ENCODE data around the gene RFFL. TPM values are rescaled to one million over a fixed set of nuclear protein-coding genes. Genes with fewer than 3 reads are reported as not detected.

Gene RFFL
- total and polyA plus RNA-seq, 2 experiments from 2014 or later, result 4.2 to 9.0 TPM

DNA sequence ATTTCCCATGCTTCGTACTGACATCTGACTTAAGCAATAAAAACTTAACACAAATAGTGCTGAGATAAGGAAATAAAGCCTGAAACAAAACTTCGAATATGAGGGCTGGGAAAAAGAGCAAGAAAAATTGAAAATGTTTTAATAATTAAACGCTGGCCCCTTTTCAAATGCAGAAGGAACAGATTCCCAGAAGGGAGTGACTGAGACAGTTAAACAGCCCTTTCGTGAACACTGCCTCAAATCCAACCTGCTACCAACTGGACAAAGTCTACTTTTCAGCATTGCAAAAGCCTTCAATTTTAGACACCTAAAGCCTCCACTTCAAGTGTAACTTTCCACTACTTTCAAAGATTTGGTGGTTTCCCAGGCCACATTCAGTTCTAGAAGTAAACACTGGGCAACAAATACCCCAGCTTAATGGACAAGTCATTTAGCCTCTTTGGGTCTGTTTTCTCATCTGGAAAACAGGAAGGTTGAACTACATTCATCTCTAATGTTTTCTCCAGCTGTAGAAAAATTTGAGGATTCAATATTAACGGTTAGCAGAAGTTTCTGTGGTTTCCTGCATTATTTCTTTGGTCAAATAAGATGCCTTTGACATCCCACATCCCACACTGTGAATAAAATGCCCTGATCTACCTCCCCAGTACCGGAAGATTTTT, 11.8 kb downstream of the RFFL start:
- Histone ChIP-seq H2AFZ (no peak overlapping the region), H3K4me1 (ENCODE audit: insufficient read depth) (peaks cover 28% of the 10 kb centered on the region), H3K27ac (0 out of 2 replicates have a peak overlapping the region, but pooled peaks have one; percentile 11), H3K9me3 (ENCODE audit: low read depth) (no peaks in the 10 kb centered on the region), H3K4me2 (ENCODE audit: unreplicated experiment) (peak overlapping the region; percentile 24), H3K27me3 (replicated peaks; ENCODE audit: insufficient read depth) (no peaks in the 10 kb centered on the region), H3K9ac (no peak overlapping the region), H3K79me2 (ENCODE audit: insufficient read depth) (peaks cover 12% of the 10 kb centered on the region), H4K20me1 (ENCODE audit: insufficient read depth) (no peaks in the 10 kb centered on the region), H3F3A (ENCODE audit: insufficient read depth) (peaks cover 31% of the 10 kb centered on the region), H3K9me2 (ENCODE audit: insufficient read depth) (no peaks in the 10 kb centered on the region), H3K36me3 (ENCODE audit: low read depth) (no peaks in the 10 kb centered on the region), H3K4me3 (no peak overlapping the region)
- TF ChIP-seq EZH2phosphoT487 (IDR thresholded peaks at IDR 0.05; ENCODE audit: insufficient read depth, low read depth) (no peak), EZH2 (IDR thresholded peaks at IDR 0.05; ENCODE audit: insufficient read depth, poor library complexity, severe bottlenecking) (no peak)
- 33 to 36% methylated on average over 6 of the region's 6 CpGs for WGBS, 2 experiments (ENCODE audit: low coverage in 1 of 2, low lambda C conversion rate in 2 of 2, missing lambda C conversion rate in 2 of 2)
- in situ Hi-C loops (cut with MboI), result no loop called here
- DNase-seq, result peak; percentile 19

GRCh38 chr17:35051183-35051578, 12.3 kb downstream of the RFFL start:
- DNase-seq, result no peak
- Histone ChIP-seq H3K4me1 (ENCODE audit: insufficient read depth) (peaks cover 31% of the 10 kb centered on the region), H3K27ac (no peak overlapping the region), H3K4me3 (no peak overlapping the region), H3K27me3 (replicated peaks; ENCODE audit: insufficient read depth) (no peaks in the 10 kb centered on the region), H3F3A (ENCODE audit: insufficient read depth) (peaks cover 36% of the 10 kb centered on the region), H3K79me2 (ENCODE audit: insufficient read depth) (peaks cover 12% of the 10 kb centered on the region), H3K4me2 (ENCODE audit: unreplicated experiment) (no peak overlapping the region), H3K36me3 (ENCODE audit: low read depth) (no peaks in the 10 kb centered on the region), H4K20me1 (ENCODE audit: insufficient read depth) (no peaks in the 10 kb centered on the region), H3K9me2 (ENCODE audit: insufficient read depth) (no peaks in the 10 kb centered on the region), H2AFZ (no peak overlapping the region), H3K9ac (no peak overlapping the region), H3K9me3 (ENCODE audit: low read depth) (no peaks in the 10 kb centered on the region)
- in situ Hi-C loops (cut with MboI), result no loop called here
- no peak for TF ChIP-seq EZH2 (IDR thresholded peaks at IDR 0.05; ENCODE audit: insufficient read depth, poor library complexity, severe bottlenecking)
- no peak for TF ChIP-seq EZH2phosphoT487 (IDR thresholded peaks at IDR 0.05; ENCODE audit: insufficient read depth, low read depth)
- 35 to 37% methylated on average over 2 of the region's 2 CpGs for WGBS, 2 experiments (ENCODE audit: low coverage in 1 of 2, low lambda C conversion rate in 2 of 2, missing lambda C conversion rate in 2 of 2)

DNA sequence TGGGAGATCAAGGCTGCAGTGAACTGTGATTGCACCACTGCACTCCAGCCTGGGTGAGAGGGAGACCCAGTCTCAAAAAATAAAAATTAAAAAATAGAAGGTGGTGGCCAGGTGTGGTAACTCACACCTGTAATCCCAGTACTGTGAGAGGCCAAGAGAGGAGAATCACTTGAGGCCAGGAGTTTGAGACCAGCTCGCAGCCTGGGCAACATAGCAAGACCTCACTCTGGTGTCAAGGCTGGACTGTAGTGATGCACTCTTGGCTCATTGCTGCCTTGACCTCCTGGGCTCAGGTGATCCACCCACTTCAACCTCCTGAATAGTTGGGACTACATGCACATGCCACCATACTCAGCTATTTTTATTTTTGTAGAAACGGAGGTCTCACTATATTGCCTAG, 13.3 kb downstream of the RFFL start:
- H3K4me2 ChIP-seq (ENCODE audit: unreplicated experiment), result no peak overlapping the region
- in situ Hi-C loops (cut with MboI), result no loop called here
- H3F3A ChIP-seq (ENCODE audit: insufficient read depth), result peaks cover 40% of the 10 kb centered on the region
- H3K4me1 ChIP-seq (ENCODE audit: insufficient read depth), result peaks cover 31% of the 10 kb centered on the region
- WGBS, 2 experiments (ENCODE audit: low coverage in 1 of 2, low lambda C conversion rate in 2 of 2, missing lambda C conversion rate in 2 of 2), result 95 to 100% methylated on average over 2 of the region's 2 CpGs
- no peaks in the 10 kb centered on the region for H3K9me2 ChIP-seq (ENCODE audit: insufficient read depth)
- no peaks in the 10 kb centered on the region for H3K36me3 ChIP-seq (ENCODE audit: low read depth)
- no peak for DNase-seq
- H2AFZ ChIP-seq, result no peak overlapping the region
- no peaks in the 10 kb centered on the region for H3K9me3 ChIP-seq (ENCODE audit: low read depth)
- peaks cover 17% of the 10 kb centered on the region for H3K79me2 ChIP-seq (ENCODE audit: insufficient read depth)
- no peak overlapping the region for H3K9ac ChIP-seq
- no peak overlapping the region for H3K27ac ChIP-seq
- no peak overlapping the region for H3K4me3 ChIP-seq
- no peaks in the 10 kb centered on the region for H4K20me1 ChIP-seq (ENCODE audit: insufficient read depth)
- TF ChIP-seq EZH2 (IDR thresholded peaks at IDR 0.05; ENCODE audit: insufficient read depth, poor library complexity, severe bottlenecking), result no peak
- TF ChIP-seq EZH2phosphoT487 (IDR thresholded peaks at IDR 0.05; ENCODE audit: insufficient read depth, low read depth), result no peak
- H3K27me3 ChIP-seq (replicated peaks; ENCODE audit: insufficient read depth), result no peaks in the 10 kb centered on the region

GRCh38 chr17:35048685-35049379, 14.7 kb downstream of the RFFL start:
- in situ Hi-C loops (cut with MboI), result no loop called here
- no peak for DNase-seq
- H2AFZ ChIP-seq, result no peak overlapping the region
- H3K9me2 ChIP-seq (ENCODE audit: insufficient read depth), result no peaks in the 10 kb centered on the region
- no peaks in the 10 kb centered on the region for H3K9me3 ChIP-seq (ENCODE audit: low read depth)
- peaks cover 31% of the 10 kb centered on the region for H3K4me1 ChIP-seq (ENCODE audit: insufficient read depth)
- H3F3A ChIP-seq (ENCODE audit: insufficient read depth), result peaks cover 40% of the 10 kb centered on the region
- 97 to 100% methylated on average over 3 of the region's 3 CpGs for WGBS, 2 experiments (ENCODE audit: low coverage in 1 of 2, low lambda C conversion rate in 2 of 2, missing lambda C conversion rate in 2 of 2)
- no peak overlapping the region for H3K4me2 ChIP-seq (ENCODE audit: unreplicated experiment)
- H3K36me3 ChIP-seq (ENCODE audit: low read depth), result no peaks in the 10 kb centered on the region
- H3K9ac ChIP-seq, result no peak overlapping the region
- H3K4me3 ChIP-seq, result no peak overlapping the region
- H3K27me3 ChIP-seq (replicated peaks; ENCODE audit: insufficient read depth), result no peaks in the 10 kb centered on the region
- no peaks in the 10 kb centered on the region for H4K20me1 ChIP-seq (ENCODE audit: insufficient read depth)
- no peak for TF ChIP-seq EZH2phosphoT487 (IDR thresholded peaks at IDR 0.05; ENCODE audit: insufficient read depth, low read depth)
- no peak for TF ChIP-seq EZH2 (IDR thresholded peaks at IDR 0.05; ENCODE audit: insufficient read depth, poor library complexity, severe bottlenecking)
- peaks cover 23% of the 10 kb centered on the region for H3K79me2 ChIP-seq (ENCODE audit: insufficient read depth)
- no peak overlapping the region for H3K27ac ChIP-seq
